ENCODE measurements around the gene OR52I1. TPM values are rescaled to one million over a fixed set of nuclear protein-coding genes. Genes with fewer than 3 reads are reported as not detected.

OR52I1 gene
- total RNA-seq, 1 experiment from 2014 or later: not detected

DNA sequence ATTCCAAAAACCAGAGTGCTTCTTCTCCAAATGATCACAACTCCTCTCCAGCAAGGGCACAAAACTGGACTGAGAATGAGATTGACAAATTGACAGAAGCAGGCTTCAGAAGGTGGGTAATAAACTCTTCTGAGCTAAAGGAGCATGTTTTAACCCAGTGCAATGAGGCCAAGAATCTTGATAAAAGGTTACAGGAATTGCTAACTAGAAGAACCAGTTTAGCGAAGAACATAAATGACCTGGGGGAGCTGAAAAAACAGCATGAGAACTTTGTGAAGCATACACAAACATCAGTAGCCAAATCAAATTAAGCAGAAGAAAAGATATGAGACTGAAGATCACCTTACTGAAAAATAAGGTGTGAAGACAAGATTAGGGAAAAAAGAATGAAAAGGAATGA lies 33.4 kb upstream of the OR52I1 start:
- H3K27me3 ChIP-seq (replicated peaks; ENCODE audit: insufficient read depth, low read depth, low read length, poor library complexity): no peaks in the 10 kb centered on the region
- intact Hi-C loops (cut with micrococcal nuclease; ENCODE audit: unreplicated experiment): no loop called here
- no peak for TF ChIP-seq EZH2 (IDR thresholded peaks at IDR 0.05; ENCODE audit: borderline replicate concordance, low read depth, low read length, poor library complexity, severe bottlenecking)
- TF ChIP-seq CTCF (conservative IDR thresholded peaks at IDR 0.05; ENCODE audit: low read depth, low read length): no peak
- no TSS peak for BruUV-seq (replicated peaks)
- no peak for DNase-seq (ENCODE audit: low spot score)
- ChIA-PET POLR2A (ENCODE audit: low non-redundant PET) (no interaction called here), CTCF (no interaction called here)
- no peaks in the 10 kb centered on the region for H3K4me1 ChIP-seq (ENCODE audit: insufficient read depth, low read length, poor library complexity, severe bottlenecking)
- H3K4me3 ChIP-seq (ENCODE audit: low read depth, low read length, poor library complexity, severe bottlenecking): no peak overlapping the region
- H3K27ac ChIP-seq (ENCODE audit: low read depth, low read length, poor library complexity, severe bottlenecking): no peak overlapping the region
- H3K36me3 ChIP-seq (ENCODE audit: insufficient read depth, low read length, poor library complexity, severe bottlenecking): no peaks in the 10 kb centered on the region
- H3K9me3 ChIP-seq (ENCODE audit: low read depth, low read length, poor library complexity, severe bottlenecking): no peaks in the 10 kb centered on the region

DNA sequence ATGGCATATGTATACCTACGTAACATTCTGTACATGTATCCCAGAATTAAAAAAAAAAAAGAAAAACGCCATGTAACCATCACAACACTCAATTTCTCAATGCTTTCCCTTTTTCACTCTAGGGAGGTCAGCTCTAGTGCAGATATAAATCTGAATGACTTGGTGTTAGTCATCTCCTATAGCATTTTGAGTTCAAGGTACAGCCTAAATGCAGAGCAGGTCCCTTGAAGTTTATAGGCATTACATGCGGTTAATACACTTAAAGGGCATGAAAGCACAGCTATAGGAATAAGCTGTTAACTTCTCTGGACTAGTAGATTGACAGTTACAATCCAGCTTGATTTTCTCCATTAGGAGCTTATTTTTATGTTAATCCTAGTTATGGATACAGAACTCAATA lies 28.5 kb upstream of the OR52I1 start:
- no peak for DNase-seq (ENCODE audit: low spot score)
- Histone ChIP-seq H3K9me3 (ENCODE audit: low read depth, low read length, poor library complexity, severe bottlenecking) (no peaks in the 10 kb centered on the region), H3K27ac (ENCODE audit: low read depth, low read length, poor library complexity, severe bottlenecking) (no peak overlapping the region), H3K4me1 (ENCODE audit: insufficient read depth, low read length, poor library complexity, severe bottlenecking) (no peaks in the 10 kb centered on the region), H3K27me3 (replicated peaks; ENCODE audit: insufficient read depth, low read depth, low read length, poor library complexity) (no peaks in the 10 kb centered on the region), H3K36me3 (ENCODE audit: insufficient read depth, low read length, poor library complexity, severe bottlenecking) (no peaks in the 10 kb centered on the region), H3K4me3 (ENCODE audit: low read depth, low read length, poor library complexity, severe bottlenecking) (no peak overlapping the region)
- POLR2A ChIA-PET (ENCODE audit: low non-redundant PET): interaction anchor here (0.6 kb wide), 1 partner anchor 140 kb away, joined by 3 read pairs; no protein-coding TSS in a partner anchor
- CTCF ChIA-PET: no interaction called here
- BruUV-seq (replicated peaks): no TSS peak
- no peak for TF ChIP-seq CTCF (conservative IDR thresholded peaks at IDR 0.05; ENCODE audit: low read depth, low read length)
- TF ChIP-seq EZH2 (IDR thresholded peaks at IDR 0.05; ENCODE audit: borderline replicate concordance, low read depth, low read length, poor library complexity, severe bottlenecking): no peak
- intact Hi-C loops (cut with micrococcal nuclease; ENCODE audit: unreplicated experiment): no loop called here

DNA sequence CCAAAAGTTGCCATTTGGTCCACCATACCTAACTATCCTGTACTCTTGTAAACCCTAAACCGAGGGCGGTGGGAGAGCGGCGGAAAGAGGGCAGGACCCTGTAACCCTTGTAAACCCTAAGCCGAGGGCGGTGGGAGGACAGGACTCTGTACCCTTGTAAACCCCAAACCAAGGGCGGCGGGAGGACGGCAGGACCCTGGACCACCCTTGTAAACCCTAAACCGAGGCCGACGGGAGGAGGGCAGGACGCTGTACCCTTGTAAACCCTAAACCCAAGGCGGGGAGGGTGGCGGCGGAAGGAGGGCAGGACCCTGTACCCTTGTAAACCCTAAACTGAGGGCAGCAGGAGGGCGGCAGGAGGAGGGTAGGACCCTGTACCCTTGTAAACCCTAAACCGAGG lies 24.8 kb upstream of the OR52I1 start:
- Histone ChIP-seq H3K27me3 (replicated peaks; ENCODE audit: insufficient read depth, low read depth, low read length, poor library complexity) (no peaks in the 10 kb centered on the region), H3K27ac (ENCODE audit: low read depth, low read length, poor library complexity, severe bottlenecking) (no peak overlapping the region), H3K36me3 (ENCODE audit: insufficient read depth, low read length, poor library complexity, severe bottlenecking) (no peaks in the 10 kb centered on the region), H3K9me3 (ENCODE audit: low read depth, low read length, poor library complexity, severe bottlenecking) (no peaks in the 10 kb centered on the region), H3K4me1 (ENCODE audit: insufficient read depth, low read length, poor library complexity, severe bottlenecking) (no peaks in the 10 kb centered on the region), H3K4me3 (ENCODE audit: low read depth, low read length, poor library complexity, severe bottlenecking) (no peak overlapping the region)
- BruUV-seq (replicated peaks): no TSS peak
- no peak for DNase-seq (ENCODE audit: low spot score)
- ChIA-PET CTCF (no interaction called here), POLR2A (ENCODE audit: low non-redundant PET) (no interaction called here)
- TF ChIP-seq CTCF (conservative IDR thresholded peaks at IDR 0.05; ENCODE audit: low read depth, low read length) (no peak), EZH2 (IDR thresholded peaks at IDR 0.05; ENCODE audit: borderline replicate concordance, low read depth, low read length, poor library complexity, severe bottlenecking) (no peak)
- intact Hi-C loops (cut with micrococcal nuclease; ENCODE audit: unreplicated experiment): no loop called here
